HG02571 (cell line): ENCODE results near the gene GMPS.
A peak's percentile ranks its signal among the peaks of the same experiment; 100 is the strongest.
"Not testable (repeated sequence)": the region's sequence is repeated elsewhere in the genome, so short reads cannot be mapped to it uniquely, and the experiment has no call there.

Experiments used
- ATAC-seq: cut with Tn5 transposase; IDR thresholded peaks from one replicate; pipeline ENCODE4 v1.9.1; 2021; ENCODE audit warnings: mild to moderate bottlenecking, moderate library complexity; ENCODE audit not compliant: unreplicated experiment

GMPS gene

DNA sequence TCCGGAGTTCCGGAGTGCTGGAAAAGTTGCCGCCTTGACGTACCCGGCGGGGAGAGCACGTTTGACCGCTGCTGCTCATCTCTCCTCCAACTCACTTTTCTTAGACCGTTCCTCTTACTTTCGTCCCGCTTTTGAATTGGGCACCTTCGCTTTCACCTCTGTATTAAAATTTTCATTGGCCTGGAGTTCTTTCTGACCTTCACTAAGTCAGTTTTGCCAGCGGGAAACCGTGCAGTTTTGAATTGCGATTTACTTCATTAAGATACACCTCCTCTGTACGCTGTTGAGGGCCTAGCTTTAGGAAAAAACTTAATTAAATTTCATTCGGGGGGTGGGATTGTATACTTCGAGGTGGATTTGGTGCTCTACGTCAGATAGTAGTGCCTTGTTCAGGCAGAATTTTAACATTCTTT lies 1.3 kb downstream of the GMPS start:
- peak; percentile 4 for ATAC-seq

DNA sequence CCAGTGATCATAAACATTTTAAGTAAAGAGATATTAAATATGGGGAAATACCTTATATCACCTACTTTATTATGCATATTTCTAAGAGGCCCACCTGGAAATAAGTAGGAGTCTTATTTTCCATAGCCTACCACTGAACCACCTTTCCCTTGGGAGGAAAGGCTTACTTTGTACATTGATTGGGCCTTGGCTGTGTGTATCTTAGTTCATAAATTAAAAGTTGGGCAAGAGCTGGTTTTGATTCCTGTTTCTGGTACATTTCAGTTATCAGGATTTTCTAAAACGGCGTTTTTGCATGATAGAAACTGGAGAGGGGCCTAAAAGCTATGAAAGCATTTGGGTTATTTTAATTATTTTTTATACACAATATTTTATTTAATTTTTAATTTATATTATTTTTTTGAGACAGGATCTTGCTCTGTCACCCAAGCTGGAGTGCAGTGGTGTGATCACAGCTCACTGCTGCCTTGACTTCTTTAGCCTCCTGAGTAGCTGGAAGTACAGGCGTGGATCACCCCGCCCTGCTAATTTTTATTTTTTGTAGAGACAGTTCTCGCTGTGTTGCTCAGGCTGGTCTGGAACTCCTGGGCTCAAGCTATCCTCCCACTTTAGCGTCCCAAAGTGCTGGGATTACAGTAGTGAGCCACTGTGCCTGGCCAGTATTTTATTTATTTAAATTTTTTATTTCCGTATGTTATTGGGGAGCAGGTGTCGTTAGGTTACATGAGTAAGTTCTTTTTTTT lies 2.6 kb downstream of the GMPS start:
- ATAC-seq = no peak

DNA sequence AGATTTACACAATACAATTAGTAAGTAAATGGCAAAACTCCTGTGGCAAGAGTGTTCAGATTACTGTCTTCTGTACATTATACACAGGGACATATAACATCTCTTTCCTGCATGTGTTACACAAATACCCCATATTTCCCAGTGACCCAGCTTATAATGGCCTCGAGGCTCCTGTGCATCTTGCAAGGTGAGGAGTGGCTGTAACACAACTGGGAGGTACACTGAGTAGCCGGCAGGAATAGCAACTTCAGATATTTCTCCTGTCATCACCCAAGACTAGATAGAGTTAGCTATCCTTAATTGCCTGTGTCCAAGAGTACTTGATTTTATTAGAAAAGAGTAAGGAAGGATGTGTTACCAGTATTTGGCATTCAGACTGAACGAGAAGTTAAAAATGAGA lies 5.6 kb downstream of the GMPS start:
- no peak for ATAC-seq

DNA sequence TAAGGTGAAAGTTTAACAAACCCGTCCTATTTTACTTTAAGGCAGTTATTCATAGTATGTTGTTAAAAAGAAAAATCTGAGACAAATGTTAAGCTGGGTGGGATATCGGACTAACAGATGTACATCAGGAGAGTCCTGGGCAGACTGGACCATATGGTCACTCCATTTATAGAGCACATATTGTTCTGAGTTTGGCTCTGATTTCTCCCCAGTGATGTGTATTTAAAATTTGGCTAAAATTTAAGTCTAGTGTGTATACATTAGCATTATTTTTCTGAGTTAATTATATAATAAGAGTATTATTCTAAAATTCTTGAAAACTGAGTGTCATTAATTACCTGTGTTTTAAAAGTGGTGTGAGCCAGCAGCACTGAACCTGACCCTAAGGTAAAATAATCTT lies 6.1 kb downstream of the GMPS start:
- no peak for ATAC-seq

DNA sequence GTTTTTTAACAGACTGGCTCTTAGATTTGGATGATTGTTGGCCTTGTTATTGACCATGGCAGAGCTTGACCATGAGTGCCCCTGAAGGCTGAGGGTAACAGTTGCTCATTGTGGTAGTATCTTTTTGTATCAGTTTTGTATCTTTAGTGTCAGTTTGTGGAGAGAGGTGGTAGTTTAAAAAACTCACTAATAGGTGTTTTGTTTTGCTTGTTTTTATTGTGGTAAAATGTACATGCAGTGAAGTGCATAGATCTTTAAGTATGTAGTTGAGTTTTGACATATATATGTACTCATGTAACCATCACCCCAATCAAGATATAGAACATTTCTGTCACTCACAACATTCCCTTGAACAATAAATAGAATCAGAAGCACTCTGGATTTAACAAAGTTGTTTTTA lies 9.8 kb downstream of the GMPS start:
- no peak for ATAC-seq

DNA sequence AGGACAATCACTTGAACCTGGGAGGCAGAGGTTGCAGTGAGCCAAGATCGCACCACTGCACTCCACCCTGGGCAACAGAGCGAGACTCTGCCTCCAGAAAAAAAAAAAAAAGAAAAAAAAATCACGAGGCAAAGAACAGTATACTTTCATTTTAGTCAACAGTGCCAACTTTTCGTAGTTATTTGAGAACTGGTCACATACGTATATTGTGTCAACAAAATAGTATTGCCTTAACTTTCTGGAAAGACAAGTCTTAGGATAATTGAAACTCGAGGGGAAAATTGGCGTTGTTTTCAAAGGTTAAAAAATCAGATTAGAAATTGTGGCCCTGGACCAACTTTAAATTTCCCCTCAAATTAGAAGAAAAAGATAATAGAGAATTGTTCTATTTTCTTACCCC lies 13.8 kb downstream of the GMPS start:
- no peak for ATAC-seq

DNA sequence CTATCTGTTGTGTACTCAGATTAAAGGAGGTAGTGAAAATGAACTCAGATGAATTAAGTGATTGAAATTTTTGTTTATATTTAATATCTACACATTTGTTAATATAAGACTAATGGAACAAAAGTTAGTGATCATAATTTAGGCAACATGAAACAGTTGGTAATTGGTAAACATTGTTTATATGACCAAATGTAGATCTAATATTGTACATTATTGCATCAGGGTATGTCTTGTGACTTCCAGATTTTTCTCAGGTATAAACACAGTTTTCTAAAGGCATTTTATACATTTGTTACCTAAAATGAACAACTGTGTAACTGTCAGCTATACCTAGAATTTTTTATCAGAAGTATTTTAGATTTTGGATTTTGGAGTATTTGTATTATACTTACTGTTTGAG lies 14.8 kb downstream of the GMPS start:
- ATAC-seq = no peak

DNA sequence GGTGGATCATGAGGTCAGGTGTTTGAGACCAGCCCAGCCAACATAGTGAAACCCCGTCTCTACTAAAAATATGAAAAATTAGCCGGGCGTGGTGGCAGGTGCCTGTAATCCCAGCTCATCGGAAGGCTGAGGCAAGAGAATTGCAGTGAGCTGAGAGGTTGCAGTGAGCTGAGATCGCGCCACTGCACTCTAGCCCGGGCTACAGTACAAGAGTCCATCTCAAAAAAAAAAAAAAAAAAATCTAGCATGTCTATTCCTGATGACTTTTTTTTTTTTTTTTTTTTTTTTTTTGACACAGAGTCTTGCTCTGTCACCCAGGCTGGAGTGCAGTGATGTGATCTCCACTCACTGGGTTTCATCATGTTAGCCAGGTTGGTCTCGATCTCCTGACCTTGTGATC lies 15.9 kb downstream of the GMPS start:
- not testable (repeated sequence) for ATAC-seq

DNA sequence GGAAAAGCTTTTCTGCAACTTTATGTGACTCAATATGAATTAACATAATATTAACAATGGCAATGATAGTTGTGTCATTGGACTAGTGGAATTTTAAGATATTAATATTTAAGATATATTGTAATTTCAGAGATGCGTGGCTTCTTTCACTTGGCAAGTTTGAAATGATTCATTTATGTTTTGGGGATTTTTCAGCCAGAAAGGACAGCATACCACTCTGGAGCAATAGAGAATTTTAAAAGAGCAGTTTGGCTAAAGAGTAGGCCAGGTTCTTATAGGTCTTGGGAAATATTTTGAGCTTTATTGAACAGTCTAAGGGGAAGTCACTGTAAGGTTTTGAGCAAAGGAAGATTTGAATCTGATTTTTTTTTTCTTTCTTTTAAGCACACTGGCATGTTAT lies 16.5 kb downstream of the GMPS start:
- ATAC-seq = no peak

DNA sequence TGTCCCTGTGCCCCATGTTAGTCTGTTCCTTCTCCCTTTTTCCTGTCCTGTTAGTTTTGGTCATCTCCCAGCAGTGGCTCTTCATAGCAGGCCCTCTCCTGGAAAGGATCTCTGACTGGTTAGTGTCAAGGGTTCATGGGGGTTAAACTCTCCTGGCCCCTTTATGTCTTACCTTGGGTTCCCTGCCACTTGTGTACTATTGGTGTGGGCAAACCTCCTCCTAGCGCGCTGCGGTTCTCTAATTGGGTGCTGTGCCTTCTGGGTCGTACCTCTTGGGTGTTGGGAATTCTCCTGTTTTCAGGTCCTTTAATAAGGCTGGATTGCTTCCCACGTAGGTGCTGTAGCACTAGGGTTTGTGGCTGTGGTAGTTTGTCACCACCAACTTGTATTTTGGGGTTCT lies 18.8 kb downstream of the GMPS start:
- ATAC-seq = no peak

DNA sequence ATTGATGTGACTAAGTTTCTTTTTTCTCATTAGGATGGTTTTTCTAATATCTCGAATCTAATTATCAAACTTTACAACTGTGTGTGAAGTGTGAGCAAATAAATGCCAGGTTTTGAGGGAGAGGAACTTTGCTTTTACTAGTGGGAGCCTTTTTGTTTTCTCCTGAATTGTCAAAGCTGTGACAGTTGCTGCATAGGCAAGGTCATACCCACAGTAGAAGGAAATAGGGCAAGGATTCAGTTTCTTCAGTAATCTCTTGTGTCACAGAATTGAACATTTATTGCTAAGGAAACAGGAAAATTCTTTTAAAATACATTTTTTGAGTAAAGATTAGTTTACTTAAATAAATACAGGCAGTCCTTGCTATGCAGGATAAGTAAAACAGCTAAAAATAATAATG lies 19.5 kb downstream of the GMPS start:
- no peak for ATAC-seq

DNA sequence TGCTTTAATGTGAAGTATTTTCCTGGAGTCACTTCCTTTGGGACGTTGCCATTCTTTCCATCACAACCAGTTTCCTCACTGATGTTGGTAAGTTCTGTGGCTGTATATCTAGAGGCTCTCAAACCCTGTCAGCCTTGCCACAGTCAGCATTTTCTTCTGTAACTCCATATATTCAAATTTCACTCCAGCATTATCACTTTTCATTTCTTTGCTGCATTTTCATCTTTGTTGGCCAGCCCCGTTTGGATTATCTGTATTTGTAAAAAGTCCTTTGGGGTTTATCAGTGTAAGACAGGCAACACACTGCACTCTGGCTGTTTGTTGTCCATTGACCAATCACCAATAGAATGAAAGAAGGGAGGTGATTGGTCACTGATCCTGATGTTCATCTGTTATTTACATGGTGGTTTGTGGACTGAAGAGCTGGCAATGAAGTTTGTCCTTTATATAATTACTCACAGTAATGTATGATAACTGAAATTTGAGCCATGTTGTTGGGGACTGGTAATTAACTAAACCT lies 20.3 kb downstream of the GMPS start:
- ATAC-seq = peak; percentile 61

DNA sequence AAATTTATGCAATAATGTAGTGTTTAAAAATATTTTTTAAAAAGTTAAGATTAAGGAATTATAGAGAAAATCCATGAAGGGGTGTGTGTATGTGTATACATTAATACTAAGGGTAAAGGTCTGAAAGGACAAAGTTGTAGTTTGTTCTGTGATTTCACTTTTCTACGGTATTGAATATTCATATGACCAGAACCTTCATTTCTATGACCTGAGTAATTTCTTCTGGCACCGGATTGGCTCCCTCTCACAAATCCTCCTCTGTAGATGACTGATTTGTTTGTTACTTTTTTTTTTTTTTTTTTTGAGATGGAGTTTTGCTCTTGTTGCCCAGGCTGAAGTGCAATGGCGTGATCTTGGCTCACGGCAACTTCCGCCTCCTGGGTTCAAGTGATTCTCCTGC lies 20.9 kb downstream of the GMPS start:
- ATAC-seq = no peak

DNA sequence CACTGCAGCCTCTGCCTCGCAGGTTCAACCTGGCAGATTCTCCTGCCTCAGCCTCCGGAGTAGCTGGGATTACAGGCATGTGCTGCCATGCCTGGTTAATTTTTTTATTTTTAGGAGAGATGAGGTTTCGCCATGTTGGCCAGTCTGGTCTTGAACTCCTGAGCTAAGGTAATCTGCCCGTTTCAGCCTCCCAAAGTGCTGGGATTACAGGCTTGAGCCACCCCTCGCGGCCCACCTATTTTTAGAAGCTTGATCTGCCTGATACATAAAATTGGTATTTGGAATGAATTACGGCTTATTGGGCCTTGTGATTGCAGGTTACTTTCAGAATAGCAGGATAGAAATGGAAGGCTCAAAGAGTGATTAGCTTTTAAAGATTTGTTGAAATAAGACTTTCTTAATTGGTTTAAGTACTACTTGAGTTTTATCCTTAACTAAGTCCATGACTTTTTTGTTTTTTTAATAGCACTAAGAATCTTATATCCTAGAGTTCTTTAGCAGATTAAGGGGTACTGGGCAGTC lies 25.0 kb downstream of the GMPS start:
- no peak for ATAC-seq

DNA sequence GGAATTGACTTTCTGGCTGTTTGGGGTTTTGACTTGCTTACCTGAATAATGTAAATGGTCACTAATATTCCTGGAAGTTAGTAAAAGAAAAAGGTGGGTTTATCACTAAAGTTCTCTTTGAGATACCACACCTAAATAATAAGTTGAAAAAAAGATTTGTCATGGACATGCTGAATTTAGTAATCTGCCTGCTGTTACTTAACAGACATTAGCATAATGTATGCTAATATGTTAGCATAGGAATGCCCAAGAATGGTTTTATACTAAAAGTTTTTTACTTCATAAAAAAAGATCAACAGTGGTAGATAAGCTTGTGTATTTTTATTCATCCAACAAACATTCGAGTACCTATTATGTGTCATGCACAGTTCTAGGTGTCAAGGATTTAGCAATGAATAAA lies 36.5 kb downstream of the GMPS start:
- ATAC-seq = no peak

DNA sequence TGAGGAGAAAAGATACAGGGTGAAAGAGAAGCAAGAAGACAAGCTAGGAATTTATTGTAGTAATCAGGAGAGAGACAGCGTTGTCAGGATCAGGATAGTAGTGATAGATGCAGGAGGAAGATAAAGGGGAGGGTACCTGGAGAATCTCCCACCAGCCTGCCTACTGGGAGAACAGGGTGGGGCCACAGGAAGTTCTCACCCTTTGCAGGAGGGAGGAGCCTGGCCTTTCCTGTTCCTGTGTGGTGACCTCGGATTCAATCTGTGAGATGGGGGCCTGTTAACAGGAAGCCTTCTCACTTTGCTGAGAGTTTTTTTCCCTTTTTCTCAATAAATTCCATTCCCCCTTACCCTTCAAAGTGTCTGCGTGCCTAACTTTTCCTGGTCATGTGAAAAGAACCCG lies 37.6 kb downstream of the GMPS start:
- ATAC-seq = no peak

DNA sequence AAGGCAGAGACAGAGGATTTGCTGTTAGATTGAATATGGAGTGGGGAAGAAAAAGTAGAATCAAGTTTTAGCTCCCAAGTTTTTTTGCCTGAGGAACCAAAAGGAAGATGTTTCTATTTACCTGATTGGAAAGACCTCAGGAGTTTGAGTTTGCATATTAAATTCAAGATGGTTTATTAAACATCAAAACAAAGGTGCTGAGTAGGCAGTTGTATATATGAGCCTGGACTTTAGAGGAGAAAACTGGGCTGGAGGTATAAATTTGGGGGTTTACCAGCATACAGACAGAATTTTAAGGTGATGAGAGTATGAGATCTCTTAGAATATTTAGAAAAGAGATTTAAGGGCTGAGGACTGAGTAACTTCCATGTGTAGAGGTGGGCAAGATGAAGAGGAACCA lies 38.2 kb downstream of the GMPS start:
- ATAC-seq = no peak

DNA sequence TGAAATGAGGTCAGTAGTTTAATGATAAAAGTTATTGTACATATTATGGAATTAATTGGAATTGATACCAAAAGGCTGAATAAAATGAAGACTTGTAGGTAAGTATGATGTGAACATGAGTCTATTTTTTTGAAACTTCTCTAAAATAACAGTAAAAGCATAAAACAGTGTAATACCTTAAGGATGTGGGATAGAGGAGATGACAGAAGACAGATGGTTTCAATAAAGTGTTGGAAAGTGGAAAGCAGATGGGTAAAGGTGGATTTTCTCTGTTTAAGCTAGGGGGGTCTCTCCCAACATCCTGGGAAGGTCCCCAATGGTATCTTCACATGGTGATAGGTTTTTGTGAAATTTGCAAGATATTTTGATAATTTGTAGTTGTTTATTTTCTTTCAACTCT lies 41.6 kb downstream of the GMPS start:
- ATAC-seq = no peak

DNA sequence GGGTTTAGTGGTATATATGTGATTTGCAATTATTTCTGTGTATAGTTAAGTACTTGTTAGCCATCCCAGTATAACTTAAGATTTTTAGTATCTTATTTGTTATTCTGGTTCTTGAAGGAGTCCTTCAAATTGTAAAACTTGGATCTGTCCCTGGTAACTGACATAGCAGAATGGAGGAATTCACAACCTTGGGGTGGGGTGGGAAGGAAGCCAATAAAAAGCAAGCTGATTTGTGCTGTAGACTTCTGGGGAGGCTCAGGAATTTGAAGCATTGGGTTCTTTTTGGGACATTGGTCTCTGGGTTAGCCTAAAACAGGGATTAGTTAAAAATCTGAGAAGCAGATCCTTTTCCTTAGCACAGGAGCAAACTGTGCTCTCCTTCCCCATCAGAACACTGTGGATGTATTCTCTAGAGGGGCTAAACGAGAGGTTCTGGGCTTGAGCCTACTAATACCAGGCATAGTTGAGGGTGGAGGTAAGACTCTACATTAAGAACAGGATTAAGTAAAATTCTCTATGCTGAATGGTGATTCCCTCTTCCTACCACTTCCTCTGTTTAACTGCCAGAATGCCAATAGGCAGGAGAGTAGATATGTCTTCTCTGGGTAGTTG lies 42.2 kb downstream of the GMPS start:
- ATAC-seq = no peak

DNA sequence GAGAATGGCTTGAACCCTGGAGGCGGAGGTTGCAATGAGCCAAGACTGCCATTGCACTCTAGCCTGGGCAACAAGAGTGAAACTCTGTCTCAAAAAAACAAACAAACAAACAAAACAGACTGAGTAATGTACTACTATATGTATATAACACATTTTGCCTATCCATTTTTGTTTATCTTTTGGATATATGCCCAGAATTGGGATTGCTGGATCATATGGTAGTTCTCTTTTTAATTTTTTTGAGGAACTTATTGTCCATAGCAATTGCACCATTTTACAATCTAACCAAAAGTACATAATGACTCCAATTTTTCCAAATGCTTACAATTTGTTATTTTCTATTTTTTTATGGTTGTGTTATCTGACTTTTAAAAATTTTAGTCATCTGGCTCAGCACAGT lies 47.3 kb downstream of the GMPS start:
- ATAC-seq = no peak

DNA sequence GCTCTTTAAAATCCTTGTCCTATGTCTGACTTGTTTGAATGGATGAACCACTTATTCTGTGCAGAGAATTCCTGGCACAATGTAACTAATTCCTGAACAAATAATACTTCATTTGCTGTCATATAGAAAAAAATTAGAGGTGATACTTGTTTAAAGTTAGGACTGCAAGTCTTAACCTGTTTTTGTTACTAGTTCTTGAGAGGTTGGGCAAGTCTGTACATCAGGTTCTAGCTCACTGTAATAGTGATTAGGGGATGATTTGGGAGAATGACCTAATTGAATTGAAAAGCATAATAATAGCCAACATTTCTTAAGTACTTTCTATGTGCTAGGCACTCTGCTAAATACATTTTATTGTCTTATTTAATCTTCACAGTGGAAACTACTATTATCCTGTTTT lies 49.3 kb downstream of the GMPS start:
- no peak for ATAC-seq

DNA sequence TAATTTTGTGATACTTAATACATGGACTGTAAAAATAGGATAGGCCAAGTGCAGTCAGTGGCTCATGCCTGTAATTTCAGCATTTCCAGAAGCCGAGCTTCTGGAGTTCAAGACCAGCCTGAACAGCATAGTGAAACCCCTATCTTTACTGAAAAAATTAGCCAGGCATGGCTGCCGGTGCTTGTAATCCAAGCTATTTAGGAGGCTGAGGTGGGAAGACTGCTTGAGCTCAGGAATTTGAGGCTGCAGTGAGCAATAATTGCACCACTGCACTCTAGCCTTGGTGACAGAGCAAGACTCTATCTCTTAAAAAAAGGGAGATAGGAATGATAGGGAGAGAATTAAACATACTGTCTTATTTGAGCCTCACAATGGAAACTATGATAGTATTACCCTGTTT lies 51.0 kb downstream of the GMPS start:
- ATAC-seq = no peak

DNA sequence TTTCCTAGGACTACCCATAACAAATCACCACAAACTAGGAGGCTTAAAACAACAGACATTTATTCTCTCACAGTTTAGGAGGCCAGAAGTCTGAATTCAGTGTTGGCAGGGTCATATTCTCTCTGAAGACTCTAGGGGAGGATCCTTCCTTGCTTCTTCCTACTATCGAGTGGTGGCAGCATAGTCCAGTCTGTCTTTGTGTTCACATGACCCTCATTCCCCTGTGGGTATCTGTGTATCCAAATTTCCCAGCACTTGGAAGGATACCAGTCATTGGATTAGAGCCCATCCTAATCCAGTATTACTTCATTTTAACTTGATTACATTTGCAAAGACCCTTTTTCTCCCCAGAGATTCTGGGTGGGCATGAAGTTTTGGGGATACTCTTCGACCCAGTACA lies 63.8 kb downstream of the GMPS start:
- ATAC-seq = no peak
